Measurements from ENCODE around the gene MYO9B.
"Not testable (repeated sequence)": the region's sequence is repeated elsewhere in the genome, so short reads cannot be mapped to it uniquely, and the experiment has no call there.

The MYO9B gene

GRCh38 chr19:17114414-17114831, 38.8 kb downstream of the MYO9B start:
- no peak for DNase-seq

- no peak for DNase-seq
These were observed 41.6 kb downstream of the MYO9B start for GRCh38 chr19:17116996-17117702.

DNA sequence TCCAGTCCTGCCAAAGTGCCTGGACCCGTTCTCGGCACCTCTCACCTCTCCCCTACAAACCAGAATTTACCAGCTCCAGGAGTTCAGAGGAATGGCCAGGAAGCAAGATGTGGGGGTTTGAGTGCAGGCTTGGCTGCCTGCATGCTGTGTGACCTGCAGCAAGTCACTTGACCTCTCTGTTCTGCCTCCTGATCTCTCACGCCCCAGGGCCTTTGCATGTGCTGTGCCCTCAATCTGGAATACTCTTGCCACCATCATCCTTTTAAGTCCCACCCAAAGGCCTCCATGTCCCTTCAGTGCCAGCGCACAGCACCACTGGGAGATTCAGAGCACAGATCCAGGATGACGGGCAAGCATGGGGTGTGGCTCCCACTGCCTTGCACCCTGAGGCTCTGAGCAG, 43.4 kb downstream of the MYO9B start:
- DNase-seq, result no peak

GRCh38 chr19:17121736-17122293, 46.2 kb downstream of the MYO9B start:
- DNase-seq, result peak; percentile 56

- no peak for DNase-seq
These were observed 47.5 kb downstream of the MYO9B start for GRCh38 chr19:17123041-17123440.

DNA sequence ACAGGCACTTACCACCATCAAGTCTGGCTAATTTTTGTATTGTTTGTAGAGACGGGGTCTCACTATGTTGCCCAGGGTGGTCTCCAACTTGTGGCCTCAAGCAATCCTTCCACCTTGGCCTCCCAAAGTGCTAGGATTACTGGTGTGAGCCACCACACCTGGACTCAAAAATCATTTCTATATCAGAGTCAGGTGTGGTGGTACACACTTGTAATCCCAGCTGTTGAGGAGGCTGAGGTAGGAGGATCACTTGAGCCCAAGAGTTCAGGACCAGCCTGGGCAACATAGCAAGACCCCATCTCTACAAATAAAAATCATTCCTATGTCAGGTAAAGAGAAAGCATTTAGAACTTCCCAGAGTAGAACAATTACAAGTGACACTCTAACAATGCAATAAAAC, 48.4 kb downstream of the MYO9B start:
- DNase-seq, result no peak

DNA sequence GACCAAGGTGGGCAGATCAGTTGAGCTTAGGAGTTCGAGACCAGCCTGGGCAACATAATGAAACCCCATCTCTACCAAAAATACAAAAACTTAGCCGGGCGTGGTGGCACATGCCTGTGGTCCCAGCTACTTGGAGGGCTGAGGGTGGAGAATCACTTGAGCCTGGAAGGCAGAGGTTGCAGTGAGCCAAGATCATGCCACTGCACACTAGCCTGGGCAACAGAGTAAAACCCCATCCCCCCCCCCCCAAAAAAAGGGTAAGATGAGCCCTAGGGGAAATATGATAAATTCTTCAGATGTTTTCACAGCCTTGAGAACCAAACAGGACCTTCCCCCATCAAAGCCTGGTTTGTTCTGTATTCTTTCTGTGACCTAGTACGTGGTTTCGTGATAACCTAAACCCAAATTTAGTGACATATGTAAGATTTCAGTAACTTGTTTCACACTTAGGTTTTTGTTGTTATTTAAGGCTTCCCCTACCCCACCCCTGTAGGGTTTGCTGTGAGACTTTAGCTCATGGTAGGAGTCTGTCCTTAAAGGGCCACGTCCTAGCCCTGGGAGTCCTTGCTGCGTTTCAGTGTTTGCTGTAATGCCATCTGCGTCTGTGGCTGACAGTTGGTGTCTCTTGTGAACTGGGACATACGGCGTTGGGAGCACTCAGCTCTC, 49.6 kb downstream of the MYO9B start:
- DNase-seq, result peak; percentile 54

- DNase-seq, result peak; percentile 21
These were observed 50.4 kb downstream of the MYO9B start for GRCh38 chr19:17125728-17126677.

DNA sequence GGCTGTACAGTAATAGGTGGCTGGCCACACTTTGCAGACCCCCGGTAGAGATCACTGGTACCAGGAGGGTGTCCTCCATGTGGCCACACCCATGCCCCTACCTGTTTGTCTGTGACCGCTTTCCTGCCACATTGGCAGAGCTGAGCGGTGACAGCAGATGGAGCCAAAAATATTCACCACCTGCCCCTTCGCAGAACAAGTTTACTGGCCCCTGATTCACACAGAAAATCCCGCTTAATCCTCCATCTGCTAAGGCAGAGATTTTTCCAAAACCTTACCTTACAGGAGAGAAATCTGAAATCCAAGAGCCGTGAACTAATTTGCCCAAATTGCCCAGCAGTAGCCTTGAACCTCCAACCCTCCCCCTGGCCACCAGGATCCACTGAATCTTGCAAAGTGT, 52.1 kb downstream of the MYO9B start:
- no peak for DNase-seq

DNA sequence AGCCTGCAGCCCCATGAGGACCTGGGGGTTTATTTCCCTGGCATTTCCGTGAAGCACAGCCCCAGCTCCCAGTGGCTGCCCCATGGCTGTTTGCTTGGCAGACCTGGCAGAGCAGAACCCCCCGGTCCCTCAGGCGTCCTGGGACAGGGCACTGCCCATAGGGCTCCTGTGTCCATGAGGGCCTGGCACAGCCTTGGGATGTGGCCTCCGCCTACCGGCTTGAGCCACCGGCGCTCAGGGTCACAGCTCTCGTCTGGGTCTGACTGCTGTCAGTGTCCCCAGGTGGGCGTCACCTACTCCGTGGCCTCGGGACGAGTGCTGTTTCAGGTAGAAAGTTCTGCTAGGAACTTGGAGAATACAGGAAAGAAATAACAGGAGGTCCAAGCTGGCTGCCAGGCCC, 52.8 kb downstream of the MYO9B start:
- DNase-seq, result no peak

DNA sequence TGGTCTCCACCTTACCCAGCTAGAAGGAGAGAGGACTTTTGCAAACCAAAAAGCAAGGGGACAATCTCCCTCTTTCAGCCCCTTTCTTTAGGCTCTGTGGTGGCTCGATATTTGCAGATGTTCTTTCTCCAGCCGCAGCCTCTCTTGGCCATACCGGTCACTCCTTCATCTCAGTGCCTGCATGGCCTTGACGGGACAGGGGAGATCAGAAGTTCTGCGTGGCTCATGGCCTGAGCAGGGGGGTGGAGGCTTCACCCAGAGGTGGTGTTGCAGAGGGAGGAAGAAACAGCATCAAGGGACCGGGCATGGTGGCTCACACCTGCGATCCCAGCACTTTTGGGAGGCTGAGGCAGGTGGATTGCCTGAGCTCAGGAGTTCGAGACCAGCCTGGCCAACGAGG, 53.2 kb downstream of the MYO9B start:
- DNase-seq, result no peak

DNA sequence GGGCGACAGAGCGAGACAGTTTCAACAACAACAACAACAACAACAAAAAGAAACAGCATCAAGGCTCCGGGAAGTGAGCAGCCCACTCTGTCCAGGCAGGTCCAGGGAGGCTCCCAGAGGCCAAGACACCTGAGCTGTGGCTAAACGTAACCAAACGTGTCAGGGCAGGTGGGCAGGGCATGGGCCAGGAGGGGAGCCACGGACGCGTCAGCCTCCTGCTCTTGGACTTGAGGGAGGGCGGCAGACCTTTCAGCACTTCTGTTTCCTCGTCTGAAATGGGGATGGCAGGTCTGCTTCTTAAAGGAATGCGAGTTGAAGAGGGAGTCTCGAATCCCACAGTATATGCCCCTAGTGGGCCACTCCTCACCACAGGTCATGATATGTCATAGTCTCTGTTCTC, 53.8 kb downstream of the MYO9B start:
- no peak for DNase-seq

GRCh38 chr19:17135001-17135853, 59.6 kb downstream of the MYO9B start:
- peak; percentile 98 for DNase-seq

- DNase-seq, result peak; percentile 10
These were observed 60.4 kb downstream of the MYO9B start for GRCh38 chr19:17136021-17136420.

- no peak for DNase-seq
These were observed 61.0 kb downstream of the MYO9B start for GRCh38 chr19:17136617-17137016.

GRCh38 chr19:17137417-17137816, 61.8 kb downstream of the MYO9B start:
- no peak for DNase-seq

GRCh38 chr19:17138052-17138846, 62.7 kb downstream of the MYO9B start:
- not testable (repeated sequence) for DNase-seq

- no peak for DNase-seq
These were observed 63.5 kb downstream of the MYO9B start for GRCh38 chr19:17138937-17139598.

DNA sequence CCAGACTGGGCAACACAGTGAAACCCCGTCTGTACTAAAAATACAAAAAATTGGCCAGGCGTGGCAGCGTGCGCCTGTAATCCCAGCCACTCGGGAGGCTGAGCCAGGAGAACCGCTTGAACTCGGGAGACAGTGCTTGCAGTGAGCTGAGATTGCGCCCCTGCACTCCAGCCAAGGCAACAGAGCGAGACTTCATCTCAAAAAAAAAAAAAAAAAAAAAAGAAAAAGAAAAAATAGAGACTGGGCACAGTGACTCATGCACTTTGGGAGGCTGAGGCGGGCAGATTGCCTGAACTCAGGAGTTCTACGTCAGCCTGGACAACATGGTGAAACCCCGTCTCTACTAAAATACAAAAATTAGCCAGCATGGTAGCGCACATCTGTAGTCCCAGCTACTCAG, 69.2 kb downstream of the MYO9B start:
- DNase-seq, result peak; percentile 28

All from fibroblast of skin of right quadriceps (primary cell).